LNCaP clone FGC (cell line): Measurements from ENCODE around the gene DTNBP1.
"Not testable (repeated sequence)": the region's sequence is repeated elsewhere in the genome, so short reads cannot be mapped to it uniquely, and the experiment has no call there.

Source experiments
- DNase-seq: peaks from one replicate; pipeline ENCODE4 v3.0.0-alpha.2; 2011; ENCODE audit warnings: low read depth
- H3K4me3 ChIP-seq: 2 replicates; pipeline ENCODE4 v1.5.1; 2011; ENCODE audit warnings: mild to moderate bottlenecking, low read depth, low read length, control low read depth
- CTCF ChIP-seq: IDR thresholded peaks from 2 replicates; pipeline ENCODE4 v1.5.1; 2012; ENCODE audit warnings: mild to moderate bottlenecking; ENCODE audit not compliant: control insufficient read depth, insufficient read depth; ENCODE audit errors: extremely low read depth

Gene DTNBP1

GRCh38 chr6:15656145-15656544, 6.7 kb downstream of the DTNBP1 start:
- no peak for TF ChIP-seq CTCF
- DNase-seq: no peak
- no peak overlapping the region for H3K4me3 ChIP-seq

- no peak overlapping the region for H3K4me3 ChIP-seq
- no peak for TF ChIP-seq CTCF
- no peak for DNase-seq
Measured at GRCh38 chr6:15654250-15654649, 8.6 kb downstream of the DTNBP1 start.

GRCh38 chr6:15653581-15653980, 9.2 kb downstream of the DTNBP1 start:
- no peak for TF ChIP-seq CTCF

GRCh38 chr6:15650004-15650559, 12.7 kb downstream of the DTNBP1 start:
- not testable (repeated sequence) for H3K4me3 ChIP-seq, DNase-seq

More at GRCh38 chr6:15653581-15653980, 9.2 kb downstream of the DTNBP1 start:
- H3K4me3 ChIP-seq: no peak overlapping the region
- DNase-seq: no peak

- DNase-seq: no peak
- TF ChIP-seq CTCF: no peak
- H3K4me3 ChIP-seq: no peak overlapping the region
Measured at GRCh38 chr6:15644904-15645303, 17.9 kb downstream of the DTNBP1 start.

GRCh38 chr6:15643542-15643941, 19.3 kb downstream of the DTNBP1 start:
- no peak for TF ChIP-seq CTCF
- no peak overlapping the region for H3K4me3 ChIP-seq
- DNase-seq: no peak

GRCh38 chr6:15642276-15642675, 20.6 kb downstream of the DTNBP1 start:
- no peak for DNase-seq
- no peak overlapping the region for H3K4me3 ChIP-seq
- TF ChIP-seq CTCF: peak; percentile 33; the same call in 1 of the 2 replicates
